HepG2 (cell line): Measurements from ENCODE around the gene TTC32. TPM values are rescaled to one million over a fixed set of nuclear protein-coding genes. Genes with fewer than 3 reads are reported as not detected.

Experiments
- CAMTA2 ChIP-seq: sonication (generic); formaldehyde crosslinking; IDR thresholded peaks from 2 replicates; pipeline ENCODE4 v1.4.0; 2020; ENCODE audit warnings: mild to moderate bottlenecking, missing genetic modification reagents, borderline replicate concordance
- CHCHD3 ChIP-seq: sonication (generic); formaldehyde crosslinking; IDR thresholded peaks from 2 replicates; pipeline ENCODE4 v1.8.0; 2022; ENCODE audit warnings: mild to moderate bottlenecking, missing genetic modification reagents, moderate library complexity
- FLYWCH1 ChIP-seq: sonication (generic); formaldehyde crosslinking; IDR thresholded peaks from 2 replicates; pipeline ENCODE4 v1.8.1; 2023; ENCODE audit warnings: mild to moderate bottlenecking, missing genetic modification reagents
- GPN1 ChIP-seq: sonication (generic); formaldehyde crosslinking; IDR thresholded peaks from 2 replicates; pipeline ENCODE4 v1.5.1; 2020; ENCODE audit warnings: missing genetic modification reagents, borderline replicate concordance
- KLF13 ChIP-seq: sonication (generic); formaldehyde crosslinking; IDR thresholded peaks from 2 replicates; pipeline ENCODE4 v1.4.0; 2020; ENCODE audit warnings: mild to moderate bottlenecking, missing genetic modification reagents
- KMT2B ChIP-seq: IDR thresholded peaks from 2 replicates; pipeline ENCODE4 v1.6.1; 2016; ENCODE audit warnings: missing genetic modification reagents, missing compliant biosample characterization
- ZNF333 ChIP-seq: sonication (generic); formaldehyde crosslinking; IDR thresholded peaks from 2 replicates; pipeline ENCODE4 v1.4.0; 2020; ENCODE audit warnings: mild to moderate bottlenecking, missing genetic modification reagents, borderline replicate concordance
- ZNF564 ChIP-seq: sonication (generic); formaldehyde crosslinking; IDR thresholded peaks from 2 replicates; pipeline ENCODE4 v1.8.1; 2023; ENCODE audit warnings: mild to moderate bottlenecking, missing genetic modification reagents
- ZSCAN22 ChIP-seq: sonication (generic); formaldehyde crosslinking; IDR thresholded peaks from 2 replicates; pipeline ENCODE4 v1.4.0; 2020; ENCODE audit warnings: mild to moderate bottlenecking, missing genetic modification reagents
- polyA plus RNA-seq, 8 experiments: library from polyadenylated mRNA; depleted of rRNA in 3 of 8; stranded (reverse) in 7 of 8; unstranded in 1 of 8; fragments of >200 nt; fragmentation: Illumina TruSeq in 4 of 8; extraction: Trizol in 4 of 8; gene quantifications; 2 replicates each; pipeline versions ENCODE4 v1.2.1 to v1.2.3, GENCODE V29; 2011 to 2016; ENCODE audit warnings: low read depth in 4 of 8, missing spikeins in 1 of 8, mixed read lengths in 1 of 8; ENCODE audit not compliant: insufficient read depth in 1 of 8
- total RNA-seq, 5 experiments: library from RNA; depleted of rRNA; stranded (reverse); fragments of >200 nt; fragmentation: Illumina TruSeq; extraction: Trizol; gene quantifications; 2 replicates each; pipeline ENCODE4 v1.2.3, GENCODE V29; 2016; ENCODE audit warnings: low read depth in 1 of 5
- TF ChIP-seq, protein P1 (sequence below): IDR thresholded peaks from 2 replicates; pipeline ENCODE4 v1.6.1; 2012; ENCODE audit warnings: low read depth, low read length, improper control_type of control experiment
- TF ChIP-seq, protein P2 (sequence below): sonication (generic); formaldehyde crosslinking; IDR thresholded peaks from 2 replicates; pipeline ENCODE4 v1.9.0; 2021; ENCODE audit warnings: missing genetic modification reagents, mild to moderate bottlenecking, borderline replicate concordance
- TF ChIP-seq, protein P3 (sequence below): sonication (generic); formaldehyde crosslinking; IDR thresholded peaks from 2 replicates; pipeline ENCODE4 v1.5.1; 2020; ENCODE audit warnings: mild to moderate bottlenecking, missing genetic modification reagents, borderline replicate concordance
- TF ChIP-seq, protein P4 (sequence below): sonication (generic); formaldehyde crosslinking; IDR thresholded peaks from 2 replicates; pipeline ENCODE4 v1.8.1; 2023; ENCODE audit warnings: mild to moderate bottlenecking, inconsistent platforms, moderate library complexity, missing genetic modification reagents, borderline replicate concordance
- TF ChIP-seq, protein P5 (sequence below): sonication (generic); formaldehyde crosslinking; IDR thresholded peaks from 2 replicates; pipeline ENCODE4 v1.5.1; 2020; ENCODE audit warnings: mild to moderate bottlenecking, missing genetic modification reagents, moderate library complexity

TTC32 gene
- total and polyA plus RNA-seq, 2 of the 13 experiments (the other 11 are each of a cell fraction or from before 2014, with no cell fraction given) = 21.6 to 38.3 TPM

DNA sequence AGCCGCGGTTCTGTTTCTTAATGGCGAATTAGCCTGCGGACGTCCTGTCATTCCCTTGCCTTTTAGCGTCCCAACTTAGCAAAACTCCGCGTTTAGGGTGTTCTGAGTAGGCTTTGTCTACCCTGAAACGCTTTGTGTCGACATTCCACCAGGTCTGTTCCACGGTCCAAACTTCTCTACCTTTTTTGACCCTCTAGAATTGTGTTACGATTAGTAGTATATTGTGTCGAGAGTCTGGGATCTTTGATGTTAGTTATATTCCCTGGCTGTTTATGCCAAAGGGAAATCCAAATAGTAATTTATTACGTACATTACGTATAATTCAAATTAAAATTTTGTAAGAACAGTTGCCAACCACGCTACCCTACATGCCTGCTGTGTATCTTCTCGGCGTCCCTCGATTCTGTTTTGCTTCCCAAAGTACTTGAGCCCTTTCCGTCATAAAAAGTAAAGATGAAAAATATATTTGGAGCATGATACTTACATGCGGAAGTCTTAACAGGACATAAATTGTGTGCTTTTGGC, 495 bp upstream of the TTC32 start (continued):
- TF ChIP-seq ZNF564 (CRISPR knock-in tag) (no peak), ZNF333 (CRISPR knock-in tag) (no peak), CHCHD3 (no peak), CAMTA2 (CRISPR knock-in tag) (no peak), KLF13 (CRISPR knock-in tag) (no peak), ZSCAN22 (CRISPR knock-in tag) (0 out of 2 replicates have a peak, but pooled peaks have one; percentile 2), KMT2B (CRISPR knock-in tag) (no peak), FLYWCH1 (CRISPR knock-in tag) (0 out of 2 replicates have a peak, but pooled peaks have one; percentile 87), GPN1 (CRISPR knock-in tag) (no peak)
- TF ChIP-seq, protein P1, sequence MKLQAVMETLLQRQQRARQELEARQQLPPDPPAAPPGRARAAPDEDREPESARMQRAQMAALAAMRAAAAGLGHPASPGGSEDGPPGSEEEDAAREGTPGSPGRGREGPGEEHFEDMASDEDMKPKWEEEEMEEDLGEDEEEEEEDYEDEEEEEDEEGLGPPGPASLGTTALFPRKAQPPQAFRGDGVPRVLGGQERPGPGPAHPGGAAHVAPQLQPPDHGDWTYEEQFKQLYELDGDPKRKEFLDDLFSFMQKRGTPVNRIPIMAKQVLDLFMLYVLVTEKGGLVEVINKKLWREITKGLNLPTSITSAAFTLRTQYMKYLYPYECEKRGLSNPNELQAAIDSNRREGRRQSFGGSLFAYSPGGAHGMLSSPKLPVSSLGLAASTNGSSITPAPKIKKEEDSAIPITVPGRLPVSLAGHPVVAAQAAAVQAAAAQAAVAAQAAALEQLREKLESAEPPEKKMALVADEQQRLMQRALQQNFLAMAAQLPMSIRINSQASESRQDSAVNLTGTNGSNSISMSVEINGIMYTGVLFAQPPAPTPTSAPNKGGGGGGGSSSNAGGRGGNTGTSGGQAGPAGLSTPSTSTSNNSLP = no peak
- TF ChIP-seq, protein P2, sequence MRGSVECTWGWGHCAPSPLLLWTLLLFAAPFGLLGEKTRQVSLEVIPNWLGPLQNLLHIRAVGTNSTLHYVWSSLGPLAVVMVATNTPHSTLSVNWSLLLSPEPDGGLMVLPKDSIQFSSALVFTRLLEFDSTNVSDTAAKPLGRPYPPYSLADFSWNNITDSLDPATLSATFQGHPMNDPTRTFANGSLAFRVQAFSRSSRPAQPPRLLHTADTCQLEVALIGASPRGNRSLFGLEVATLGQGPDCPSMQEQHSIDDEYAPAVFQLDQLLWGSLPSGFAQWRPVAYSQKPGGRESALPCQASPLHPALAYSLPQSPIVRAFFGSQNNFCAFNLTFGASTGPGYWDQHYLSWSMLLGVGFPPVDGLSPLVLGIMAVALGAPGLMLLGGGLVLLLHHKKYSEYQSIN (CRISPR knock-in tag) = no peak; the same call in 1 of the 2 replicates
- TF ChIP-seq, protein P3, sequence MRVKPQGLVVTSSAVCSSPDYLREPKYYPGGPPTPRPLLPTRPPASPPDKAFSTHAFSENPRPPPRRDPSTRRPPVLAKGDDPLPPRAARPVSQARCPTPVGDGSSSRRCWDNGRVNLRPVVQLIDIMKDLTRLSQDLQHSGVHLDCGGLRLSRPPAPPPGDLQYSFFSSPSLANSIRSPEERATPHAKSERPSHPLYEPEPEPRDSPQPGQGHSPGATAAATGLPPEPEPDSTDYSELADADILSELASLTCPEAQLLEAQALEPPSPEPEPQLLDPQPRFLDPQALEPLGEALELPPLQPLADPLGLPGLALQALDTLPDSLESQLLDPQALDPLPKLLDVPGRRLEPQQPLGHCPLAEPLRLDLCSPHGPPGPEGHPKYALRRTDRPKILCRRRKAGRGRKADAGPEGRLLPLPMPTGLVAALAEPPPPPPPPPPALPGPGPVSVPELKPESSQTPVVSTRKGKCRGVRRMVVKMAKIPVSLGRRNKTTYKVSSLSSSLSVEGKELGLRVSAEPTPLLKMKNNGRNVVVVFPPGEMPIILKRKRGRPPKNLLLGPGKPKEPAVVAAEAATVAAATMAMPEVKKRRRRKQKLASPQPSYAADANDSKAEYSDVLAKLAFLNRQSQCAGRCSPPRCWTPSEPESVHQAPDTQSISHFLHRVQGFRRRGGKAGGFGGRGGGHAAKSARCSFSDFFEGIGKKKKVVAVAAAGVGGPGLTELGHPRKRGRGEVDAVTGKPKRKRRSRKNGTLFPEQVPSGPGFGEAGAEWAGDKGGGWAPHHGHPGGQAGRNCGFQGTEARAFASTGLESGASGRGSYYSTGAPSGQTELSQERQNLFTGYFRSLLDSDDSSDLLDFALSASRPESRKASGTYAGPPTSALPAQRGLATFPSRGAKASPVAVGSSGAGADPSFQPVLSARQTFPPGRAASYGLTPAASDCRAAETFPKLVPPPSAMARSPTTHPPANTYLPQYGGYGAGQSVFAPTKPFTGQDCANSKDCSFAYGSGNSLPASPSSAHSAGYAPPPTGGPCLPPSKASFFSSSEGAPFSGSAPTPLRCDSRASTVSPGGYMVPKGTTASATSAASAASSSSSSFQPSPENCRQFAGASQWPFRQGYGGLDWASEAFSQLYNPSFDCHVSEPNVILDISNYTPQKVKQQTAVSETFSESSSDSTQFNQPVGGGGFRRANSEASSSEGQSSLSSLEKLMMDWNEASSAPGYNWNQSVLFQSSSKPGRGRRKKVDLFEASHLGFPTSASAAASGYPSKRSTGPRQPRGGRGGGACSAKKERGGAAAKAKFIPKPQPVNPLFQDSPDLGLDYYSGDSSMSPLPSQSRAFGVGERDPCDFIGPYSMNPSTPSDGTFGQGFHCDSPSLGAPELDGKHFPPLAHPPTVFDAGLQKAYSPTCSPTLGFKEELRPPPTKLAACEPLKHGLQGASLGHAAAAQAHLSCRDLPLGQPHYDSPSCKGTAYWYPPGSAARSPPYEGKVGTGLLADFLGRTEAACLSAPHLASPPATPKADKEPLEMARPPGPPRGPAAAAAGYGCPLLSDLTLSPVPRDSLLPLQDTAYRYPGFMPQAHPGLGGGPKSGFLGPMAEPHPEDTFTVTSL (CRISPR knock-in tag) = peak; percentile 67; the same call in 1 of the 2 replicates
- TF ChIP-seq, protein P4, sequence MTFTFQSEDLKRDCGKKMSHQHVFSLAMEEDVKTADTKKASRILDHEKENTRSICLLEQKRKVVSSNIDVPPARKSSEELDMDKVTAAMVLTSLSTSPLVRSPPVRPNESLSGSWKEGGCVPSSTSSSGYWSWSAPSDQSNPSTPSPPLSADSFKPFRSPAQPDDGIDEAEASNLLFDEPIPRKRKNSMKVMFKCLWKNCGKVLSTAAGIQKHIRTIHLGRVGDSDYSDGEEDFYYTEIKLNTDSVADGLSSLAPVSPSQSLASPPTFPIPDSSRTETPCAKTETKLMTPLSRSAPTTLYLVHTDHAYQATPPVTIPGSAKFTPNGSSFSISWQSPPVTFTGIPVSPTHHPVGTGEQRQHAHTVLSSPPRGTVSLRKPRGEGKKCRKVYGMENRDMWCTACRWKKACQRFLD (CRISPR knock-in tag) = peak; percentile 5; the same call in 1 of the 2 replicates
- TF ChIP-seq, protein P5, sequence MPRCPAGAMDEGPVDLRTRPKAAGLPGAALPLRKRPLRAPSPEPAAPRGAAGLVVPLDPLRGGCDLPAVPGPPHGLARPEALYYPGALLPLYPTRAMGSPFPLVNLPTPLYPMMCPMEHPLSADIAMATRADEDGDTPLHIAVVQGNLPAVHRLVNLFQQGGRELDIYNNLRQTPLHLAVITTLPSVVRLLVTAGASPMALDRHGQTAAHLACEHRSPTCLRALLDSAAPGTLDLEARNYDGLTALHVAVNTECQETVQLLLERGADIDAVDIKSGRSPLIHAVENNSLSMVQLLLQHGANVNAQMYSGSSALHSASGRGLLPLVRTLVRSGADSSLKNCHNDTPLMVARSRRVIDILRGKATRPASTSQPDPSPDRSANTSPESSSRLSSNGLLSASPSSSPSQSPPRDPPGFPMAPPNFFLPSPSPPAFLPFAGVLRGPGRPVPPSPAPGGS (CRISPR knock-in tag) = no peak
